GM12878 (cell line): Measurements from ENCODE around the gene SSU72. TPM values are rescaled to one million over a fixed set of nuclear protein-coding genes. Genes with fewer than 3 reads are reported as not detected.

Experiments
- ATAC-seq: fragments of 200-7000 bp; cut with Tn5 transposase; 3 replicates; pipeline ENCODE4 v1.9.1; 2020; ENCODE audit warnings: mild to moderate bottlenecking, moderate library complexity
- BruUV-seq: library from RNA; stranded (reverse); fragments of 400-500 nt; replicated peaks from 2 replicates; lab custom pipeline; 2021; lab: Mats Ljungman, UMichigan
- CTCF ChIA-PET: fragments of 300-600 bp; sonication (Branson Sonifier 250); formaldehyde crosslinking; extraction: SDS; loops from one replicate; lab custom pipeline; 2021; ENCODE audit warnings: inconsistent platforms; lab: Yijun Ruan, JAX
- POLR2A ChIA-PET: fragments of 350-600 bp; formaldehyde crosslinking; extraction: SDS; loops from one replicate; lab custom pipeline; 2021; ENCODE audit warnings: inconsistent platforms; lab: Charles Lee
- RAD21 ChIA-PET: fragments of 300-600 bp; sonication (Branson Sonifier 250); formaldehyde crosslinking; loops from one replicate; lab custom pipeline; 2023; ENCODE audit warnings: antibody characterized with exemption; ENCODE audit not compliant: unreplicated experiment; lab: Charles Lee
- SMC1A ChIA-PET: fragments of 300-600 bp; sonication (Branson Sonifier 250); formaldehyde crosslinking; loops from one replicate; lab custom pipeline; 2023; ENCODE audit not compliant: unreplicated experiment, uncharacterized antibody; lab: Charles Lee
- DNase-seq: peaks from one replicate; pipeline ENCODE4 v3.0.0-alpha.2; 2011; ENCODE audit warnings: low read depth, low spot score
- FAIRE-seq: peaks from 3 replicates; lab custom pipeline; 2011; peaks lifted over from hg19 to GRCh38; lab: Jason Lieb, UNC
- H2AFZ ChIP-seq: 2 replicates; pipeline ENCODE4 v1.6.0; 2011; ENCODE audit warnings: low read depth, low read length, control low read depth; ENCODE audit not compliant: control insufficient read depth
- H3K27ac ChIP-seq: 2 replicates; pipeline ENCODE4 v1.5.1; 2011; ENCODE audit warnings: control low read depth; ENCODE audit not compliant: control insufficient read depth, insufficient read depth
- H3K27me3 ChIP-seq, 2 experiments: replicated peaks in 1 of 2; 2 replicates each; pipeline versions ENCODE4 v1.6.0 to v1.6.1; 2011; ENCODE audit warnings: low read length in 1 of 2; ENCODE audit not compliant: control insufficient read depth in 2 of 2, insufficient read depth in 2 of 2
- H3K36me3 ChIP-seq, 2 experiments: 2 replicates each; pipeline ENCODE4 v1.5.1; 2011; ENCODE audit warnings: low read length in 1 of 2; ENCODE audit not compliant: control insufficient read depth in 2 of 2, insufficient read depth in 2 of 2
- H3K4me1 ChIP-seq: 2 replicates; pipeline ENCODE4 v1.6.1; 2011; ENCODE audit warnings: mild to moderate bottlenecking, low read length, moderate library complexity, mixed read lengths; ENCODE audit not compliant: control insufficient read depth, insufficient read depth
- H3K4me2 ChIP-seq: 2 replicates; pipeline ENCODE4 v1.6.0; 2011; ENCODE audit warnings: control low read depth; ENCODE audit not compliant: control insufficient read depth, insufficient read depth
- H3K4me3 ChIP-seq: fragments of 200-600 bp; sonication (generic); 2 replicates; pipeline ENCODE4 v1.5.1; 2016
- H3K79me2 ChIP-seq: 2 replicates; pipeline ENCODE4 v1.6.0; 2011; ENCODE audit warnings: low read length; ENCODE audit not compliant: control insufficient read depth, insufficient read depth
- H3K9ac ChIP-seq: 2 replicates; pipeline ENCODE4 v1.8.0; 2011; ENCODE audit warnings: low read length, control low read depth, mixed read lengths; ENCODE audit not compliant: control insufficient read depth, insufficient read depth
- H3K9me3 ChIP-seq: replicated peaks from 3 replicates; pipeline ENCODE4 v1.5.1; 2011; ENCODE audit warnings: mild to moderate bottlenecking, low read length; ENCODE audit not compliant: control insufficient read depth, insufficient read depth
- H4K20me1 ChIP-seq: 2 replicates; pipeline ENCODE4 v1.6.0; 2011; ENCODE audit not compliant: control insufficient read depth, insufficient read depth
- CREB1 ChIP-seq: IDR thresholded peaks from 2 replicates; pipeline ENCODE4 v1.6.1; 2012; ENCODE audit warnings: low read depth, mild to moderate bottlenecking, inconsistent platforms
- ETV6 ChIP-seq, 2 experiments: fragments of 450-650 bp in 1 of 2; IDR thresholded peaks in 1 of 2; conservative IDR thresholded peaks in 1 of 2; 2 replicates each; pipeline ENCODE4 v1.6.1; 2014; ENCODE audit warnings: antibody characterized with exemption in 1 of 2, borderline replicate concordance in 1 of 2, low read depth in 1 of 2, mild to moderate bottlenecking in 1 of 2, moderate library complexity in 1 of 2
- NFXL1 ChIP-seq: fragments of 450-650 bp; IDR thresholded peaks from 2 replicates; pipeline ENCODE4 v1.6.1; 2017; ENCODE audit warnings: antibody characterized with exemption, mild to moderate bottlenecking, borderline replicate concordance
- PKNOX1 ChIP-seq: fragments of 450-650 bp; IDR thresholded peaks from 2 replicates; pipeline ENCODE4 v1.6.1; 2016; ENCODE audit warnings: mild to moderate bottlenecking
- ZNF622 ChIP-seq: fragments of 450-650 bp; IDR thresholded peaks from 2 replicates; pipeline ENCODE4 v1.6.1; 2017; ENCODE audit warnings: mild to moderate bottlenecking, inconsistent platforms
- ZNF687 ChIP-seq: fragments of 450-650 bp; IDR thresholded peaks from 2 replicates; pipeline ENCODE4 v1.6.1; 2017; ENCODE audit warnings: mild to moderate bottlenecking, moderate library complexity
- WGBS: methylation state at CpG from one replicate; pipeline ENCODE4 v1.1.6; 2016; ENCODE audit warnings: low lambda C conversion rate; ENCODE audit not compliant: insufficient replicate concordance, insufficient coverage; ENCODE audit errors: missing lambda C conversion rate; 5-methylcytosine and 5-hydroxymethylcytosine counted together
- in situ Hi-C: fragments of 300-500 bp; cut with MboI; formaldehyde crosslinking; loops from 9 replicates; pipeline ENCODE4 v1.14.3; 2018; ENCODE audit warnings: mixed read lengths
- intact Hi-C: fragments of 100-400 bp; cut with micrococcal nuclease; formaldehyde crosslinking; loops from one replicate; pipeline ENCODE4 v1.14.2; 2022; ENCODE audit not compliant: unreplicated experiment
- polyA plus RNA-seq, 11 experiments: library from polyadenylated mRNA; depleted of rRNA in 4 of 11; unstranded in 6 of 11; stranded (reverse) in 5 of 11; fragments of >200 nt; fragmentation: Nextera tagmentation in 4 of 11; fragmentation: Illumina TruSeq in 1 of 11; extraction: Ambion mirVana in 4 of 11; extraction: Trizol in 1 of 11; gene quantifications; 1 replicate in 1 of 11; 2 replicates in 10 of 11; pipeline versions ENCODE4 v1.2.1 to v1.2.3, GENCODE V29; 2011 to 2016; ENCODE audit warnings: inconsistent platforms in 2 of 11, missing spikeins in 2 of 11, low read depth in 1 of 11
- total RNA-seq, 4 experiments: library from RNA; depleted of rRNA in 3 of 4; stranded (reverse); fragments of >200 nt in 3 of 4; fragmentation: Illumina TruSeq in 1 of 4; extraction: Trizol in 1 of 4; gene quantifications; 2 replicates each; pipeline versions ENCODE4 v1.2.1 to v1.2.3, GENCODE V29; 2013 to 2021

SSU72 gene
- total and polyA plus RNA-seq, 10 of the 15 experiments (the other 5 are each of a cell fraction or from before 2014, with no cell fraction given), result 28.6 to 172 (median 67.7) TPM

GRCh38 chr1:1537626-1538250, 36.9 kb downstream of the SSU72 start:
- no peaks in the 10 kb centered on the region; a peak in 2 of 4 replicates for H3K36me3 ChIP-seq
- intact Hi-C loops (no loop called here), in situ Hi-C loops (no loop called here)
- no peaks in the 10 kb centered on the region for H3K79me2 ChIP-seq
- no peaks in the 10 kb centered on the region for H3K9me3 ChIP-seq
- SMC1A ChIA-PET, result no interaction called here
- POLR2A ChIA-PET, result no interaction called here
- no peaks in the 10 kb centered on the region for H3K27me3 ChIP-seq
- no TSS peak for BruUV-seq
- no peaks in the 10 kb centered on the region for H4K20me1 ChIP-seq
- H3K27ac ChIP-seq, result no peak overlapping the region
- CTCF ChIA-PET, result no interaction called here
- RAD21 ChIA-PET, result no interaction called here
- ATAC-seq, result no peak
- H3K4me2 ChIP-seq, result no peak overlapping the region
- H3K9ac ChIP-seq, result no peak overlapping the region
- no peak for FAIRE-seq
- H3K4me3 ChIP-seq, result no peak overlapping the region
- no peaks in the 10 kb centered on the region for H3K4me1 ChIP-seq
- WGBS, result 80% methylated on average over 32 of the region's 32 CpGs
- H2AFZ ChIP-seq, result no peak overlapping the region
- DNase-seq, result no peak
- TF ChIP-seq CREB1 (no peak), ZNF622 (no peak), NFXL1 (no peak), PKNOX1 (no peak), ZNF687 (no peak), ETV6 (conservative IDR thresholded peaks at IDR 0.05 in 1 of 2, IDR thresholded peaks at IDR 0.05 in 1 of 2; ENCODE audit: borderline replicate concordance in 1 of 2, low read depth in 1 of 2) (no peak)
